Endothelial cell of umbilical vein (primary cell): Measurements from ENCODE around the gene CAPNS1. TPM values are rescaled to one million over a fixed set of nuclear protein-coding genes. Genes with fewer than 3 reads are reported as not detected.

Experiments used
- BruUV-seq: library from RNA; stranded (reverse); fragments of 400-500 nt; replicated peaks from 2 replicates; lab custom pipeline; 2021; lab: Mats Ljungman, UMichigan
- CTCF ChIA-PET: fragments of 300-600, 350-600 bp; sonication (Branson Sonifier 250); formaldehyde crosslinking; loops from one replicate; lab custom pipeline; 2021; ENCODE audit warnings: antibody characterized with exemption, inconsistent platforms; lab: Charles Lee
- POLR2A ChIA-PET: fragments of 300-600, 350-600 bp; sonication (Branson Sonifier 250); formaldehyde crosslinking; loops from one replicate; lab custom pipeline; 2021; ENCODE audit warnings: antibody characterized with exemption, inconsistent platforms; lab: Charles Lee
- DNase-seq: peaks from one replicate; pipeline ENCODE4 v3.0.0-alpha.2; 2011; ENCODE audit warnings: low read depth, low spot score
- FAIRE-seq: peaks from 2 replicates; lab custom pipeline; 2011; peaks lifted over from hg19 to GRCh38; lab: Jason Lieb, UNC
- H2AFZ ChIP-seq: 2 replicates; pipeline ENCODE4 v1.6.0; 2012; ENCODE audit warnings: low read depth, low read length, control low read depth, inconsistent platforms
- H3K27ac ChIP-seq: 2 replicates; pipeline ENCODE4 v1.5.1; 2011; ENCODE audit warnings: low read depth, mild to moderate bottlenecking, control low read depth, low read length, moderate library complexity; ENCODE audit not compliant: insufficient read depth
- H3K27me3 ChIP-seq, 2 experiments: 2 replicates each; pipeline versions ENCODE4 v1.6.0 to v1.6.1; 2011; ENCODE audit warnings: low read length in 2 of 2, mixed read lengths in 1 of 2; ENCODE audit not compliant: control insufficient read depth in 2 of 2, insufficient read depth in 2 of 2
- H3K36me3 ChIP-seq, 2 experiments: 2 replicates in 1 of 2; 3 replicates in 1 of 2; pipeline ENCODE4 v1.5.1; 2011; ENCODE audit warnings: low read length in 2 of 2, mild to moderate bottlenecking in 1 of 2, moderate library complexity in 1 of 2; ENCODE audit not compliant: control insufficient read depth in 2 of 2, insufficient read depth in 2 of 2; ENCODE audit errors: extremely low read depth in 1 of 2
- H3K4me1 ChIP-seq: 3 replicates; pipeline ENCODE4 v1.5.1; 2011; ENCODE audit warnings: mild to moderate bottlenecking, low read length; ENCODE audit not compliant: control insufficient read depth, insufficient read depth; ENCODE audit errors: extremely low read depth
- H3K4me2 ChIP-seq: 2 replicates; pipeline ENCODE4 v1.6.1; 2011; ENCODE audit warnings: low read length, control low read depth, mixed read lengths; ENCODE audit not compliant: insufficient read depth
- H3K4me3 ChIP-seq, 3 experiments: fragments of 200-600 bp in 1 of 3; sonication (generic), shearing (Covaris generic) in 1 of 3; replicated peaks in 1 of 3; 2 replicates each; pipeline ENCODE4 v1.5.1; 2011 to 2016; ENCODE audit warnings: control low read depth in 3 of 3, low read length in 3 of 3, mild to moderate bottlenecking in 2 of 3, inconsistent platforms in 1 of 3, low read depth in 1 of 3, moderate library complexity in 1 of 3; ENCODE audit not compliant: insufficient read depth in 1 of 3
- H3K79me2 ChIP-seq: 2 replicates; pipeline ENCODE4 v1.6.0; 2012; ENCODE audit warnings: low read length, inconsistent platforms; ENCODE audit not compliant: control insufficient read depth, insufficient read depth
- H3K9ac ChIP-seq: replicated peaks from 2 replicates; pipeline ENCODE3; 2011; ENCODE audit warnings: low read length, control low read depth; ENCODE audit not compliant: insufficient read depth; ENCODE audit errors: extremely low read depth
- H3K9me1 ChIP-seq: replicated peaks from 3 replicates; pipeline ENCODE4 v1.6.0; 2011; ENCODE audit warnings: mild to moderate bottlenecking, low read length; ENCODE audit not compliant: control insufficient read depth, insufficient read depth; ENCODE audit errors: extremely low read depth
- H3K9me3 ChIP-seq: replicated peaks from 2 replicates; pipeline ENCODE4 v1.5.1; 2012; ENCODE audit warnings: low read length, inconsistent platforms; ENCODE audit not compliant: control insufficient read depth, insufficient read depth
- H4K20me1 ChIP-seq: replicated peaks from 2 replicates; pipeline ENCODE3; 2011; ENCODE audit warnings: mild to moderate bottlenecking, low read length; ENCODE audit not compliant: control insufficient read depth, insufficient read depth; ENCODE audit errors: extremely low read depth
- CTCF ChIP-seq, 2 donors: IDR thresholded peaks; 1 replicate in 1 of 2; 2 replicates in 1 of 2; pipeline ENCODE4 v1.5.1; 2011; ENCODE audit warnings: low read length in 2 of 2, mild to moderate bottlenecking in 2 of 2, moderate library complexity in 2 of 2, control low read depth in 1 of 2, inconsistent platforms in 1 of 2, low read depth in 1 of 2; ENCODE audit not compliant: insufficient read depth in 1 of 2; ENCODE audit errors: extremely low read depth in 1 of 2
- EZH2 ChIP-seq: IDR thresholded peaks from 2 replicates; pipeline ENCODE4 v1.6.1; 2012; ENCODE audit warnings: borderline replicate concordance, low read depth, mild to moderate bottlenecking, moderate library complexity, low read length, inconsistent platforms; ENCODE audit not compliant: severe bottlenecking
- FOS ChIP-seq: IDR thresholded peaks from 2 replicates; pipeline ENCODE4 v1.6.1; 2011; ENCODE audit warnings: mild to moderate bottlenecking, low read length, moderate library complexity, borderline replicate concordance; ENCODE audit not compliant: insufficient read depth
- GATA2 ChIP-seq: IDR thresholded peaks from 2 replicates; pipeline ENCODE4 v1.7.0; 2011; ENCODE audit warnings: low read depth, mild to moderate bottlenecking, moderate library complexity, mixed read lengths, low read length; ENCODE audit not compliant: insufficient read length, insufficient read depth
- JUN ChIP-seq: IDR thresholded peaks from 2 replicates; pipeline ENCODE4 v1.6.1; 2011; ENCODE audit warnings: borderline replicate concordance, low read depth; ENCODE audit not compliant: insufficient read length, insufficient read depth
- MAX ChIP-seq: IDR thresholded peaks from 2 replicates; pipeline ENCODE4 v1.6.1; 2011; ENCODE audit not compliant: insufficient read depth, insufficient read length
- MYC ChIP-seq: IDR thresholded peaks from one replicate; pipeline ENCODE4 v1.6.1; 2011; ENCODE audit warnings: mild to moderate bottlenecking, low read depth, low read length
- POLR2A ChIP-seq: IDR thresholded peaks from 2 replicates; pipeline ENCODE4 v1.6.1; 2012; ENCODE audit warnings: low read depth, mild to moderate bottlenecking, control low read depth, low read length
- POLR2AphosphoS5 ChIP-seq: IDR thresholded peaks from 2 replicates; pipeline ENCODE4 v1.6.1; 2012; ENCODE audit warnings: low read depth, mild to moderate bottlenecking, control low read depth, low read length, moderate library complexity; ENCODE audit not compliant: insufficient read depth
- dilution Hi-C: fragments of 300-500 bp; cut with MboI; formaldehyde crosslinking; loops from one replicate; pipeline ENCODE4 v1.15.0; 2019; ENCODE audit warnings: low sequenced_read_pairs; ENCODE audit not compliant: extremely low pct_ligation_motif_present
- intact Hi-C: fragments of 100-400 bp; cut with micrococcal nuclease; formaldehyde crosslinking; loops from one replicate; pipeline ENCODE4 v1.10.0; 2022
- polyA plus RNA-seq, 4 experiments: library from polyadenylated mRNA; depleted of rRNA in 3 of 4; stranded (reverse) in 3 of 4; unstranded in 1 of 4; fragments of >200 nt; gene quantifications; 2 replicates each; pipeline versions ENCODE4 v1.2.1 to v1.2.3, GENCODE V29; 2011 to 2012; ENCODE audit warnings: missing spikeins in 1 of 4
- total RNA-seq: library from RNA; stranded (reverse); gene quantifications from 2 replicates; pipeline ENCODE4 v1.2.3, GENCODE V29; 2021

The CAPNS1 gene
- total and polyA plus RNA-seq, 2 donors (not counting 3 experiments of a cell fraction or from before 2014, with no cell fraction given) = 777 to 1,095 TPM

- TF ChIP-seq FOS (no peak), GATA2 (no peak), MYC (no peak), POLR2A (no peak), MAX (no peak)
- intact Hi-C loops = no loop called here
- Histone ChIP-seq H3K4me1 (peaks cover 15% of the 10 kb centered on the region), H3K9me3 (no peaks in the 10 kb centered on the region), H3K79me2 (peaks cover 15% of the 10 kb centered on the region), H2AFZ (no peak overlapping the region), H3K4me2 (peak overlapping the region; percentile 68), H4K20me1 (no peaks in the 10 kb centered on the region), H3K36me3 (peaks cover 0 to 6% of the 10 kb centered on the region in 2 experiments), H3K9ac (no peak overlapping the region), H3K27me3 (no peaks in the 10 kb centered on the region), H3K9me1 (no peaks in the 10 kb centered on the region), H3K27ac (no peak overlapping the region), H3K4me3 (no peak overlapping the region)
- BruUV-seq = no TSS peak
- no peak for FAIRE-seq
- no peak for DNase-seq
- dilution Hi-C loops = no loop called here
- ChIA-PET CTCF (interaction anchor here (3.6 kb wide), 1 partner anchor 53 kb away, joined by 32 read pairs; no protein-coding TSS in a partner anchor), POLR2A (no interaction called here)
Observed at GRCh38 chr19:36113425-36113824, 26.4 kb upstream of the CAPNS1 start.

DNA sequence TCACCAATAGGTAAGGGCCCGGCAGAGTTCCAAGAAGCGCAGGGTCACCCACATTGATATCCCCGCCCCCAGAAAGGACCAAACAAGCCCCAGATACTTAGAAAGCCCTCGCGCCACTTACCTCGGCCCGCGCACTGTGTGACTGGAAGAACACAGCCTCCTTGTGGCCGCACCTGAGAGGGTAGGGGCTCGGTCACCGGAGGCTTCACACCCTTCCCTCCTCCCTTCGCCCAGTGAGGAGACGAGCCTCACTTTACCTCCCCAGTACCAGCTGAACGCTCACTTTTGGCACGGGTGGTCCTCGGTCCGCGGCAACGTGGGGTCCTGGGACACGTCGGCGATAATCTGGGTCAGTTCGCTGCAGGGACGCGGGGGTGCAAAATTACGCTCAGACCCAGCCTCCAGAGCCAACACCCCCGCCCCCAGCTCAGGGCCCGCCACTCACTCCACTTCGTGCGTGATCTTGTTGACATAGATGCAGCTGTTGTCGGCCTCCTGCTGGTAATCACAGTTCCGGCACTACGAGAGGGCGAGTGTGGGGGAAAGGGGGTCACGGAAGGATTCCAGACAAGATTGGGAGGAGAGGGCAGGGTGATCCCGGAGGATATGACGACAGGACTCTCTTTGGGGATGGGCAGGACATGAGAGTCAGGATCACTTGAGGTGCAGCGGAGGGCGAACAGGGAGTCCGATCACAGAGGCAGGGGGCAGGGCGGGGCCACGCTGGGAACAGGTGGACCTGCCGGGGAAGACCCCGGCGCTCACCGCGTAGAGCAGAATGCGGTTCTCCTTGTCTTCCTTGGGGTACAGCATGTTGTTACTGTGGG lies 25.8 kb upstream of the CAPNS1 start:
- intact Hi-C loops (no loop called here), dilution Hi-C loops (no loop called here)
- Histone ChIP-seq H3K9me1 (no peaks in the 10 kb centered on the region), H2AFZ (peak overlapping the region; percentile 86), H4K20me1 (no peaks in the 10 kb centered on the region), H3K36me3 (peaks cover 0 to 9% of the 10 kb centered on the region in 2 experiments), H3K4me2 (peak overlapping the region; percentile 68), H3K9ac (peak overlapping the region; percentile 71), H3K9me3 (no peaks in the 10 kb centered on the region), H3K4me3 (peak overlapping the region; percentile 68 to 79 (median 72)), H3K4me1 (peaks cover 15% of the 10 kb centered on the region), H3K27me3 (no peaks in the 10 kb centered on the region), H3K79me2 (peaks cover 15% of the 10 kb centered on the region), H3K27ac (peak overlapping the region; percentile 68)
- peak; percentile 53 for FAIRE-seq
- TSS peak; percentile 41 for BruUV-seq
- POLR2A ChIA-PET = no interaction called here
- CTCF ChIA-PET = interaction anchor here (0.9 to 3.6 kb wide), 5 partner anchors 14 to 58 kb away, joined by 4 to 32 read pairs (median 5); no protein-coding TSS in a partner anchor
- DNase-seq = peak; percentile 39
- TF ChIP-seq GATA2 (no peak), EZH2 (no peak), JUN (no peak), MYC (no peak), MAX (no peak), CTCF (IDR thresholded peaks at IDR 0.05; ENCODE audit: extremely low read depth in 1 of 2, insufficient read depth in 1 of 2, low read depth in 1 of 2, low read length in 2 of 2) (no peak), POLR2A (no peak), POLR2AphosphoS5 (no peak), FOS (no peak)
